Endothelial cell of umbilical vein (primary cell): ENCODE measurements around the gene DNAJC7.

Experiments used
- EZH2 ChIP-seq: IDR thresholded peaks from 2 replicates; pipeline ENCODE4 v1.6.1; 2012; ENCODE audit warnings: borderline replicate concordance, low read depth, mild to moderate bottlenecking, moderate library complexity, low read length, inconsistent platforms; ENCODE audit not compliant: severe bottlenecking
- FOS ChIP-seq: IDR thresholded peaks from 2 replicates; pipeline ENCODE4 v1.6.1; 2011; ENCODE audit warnings: mild to moderate bottlenecking, low read length, moderate library complexity, borderline replicate concordance; ENCODE audit not compliant: insufficient read depth
- JUN ChIP-seq: IDR thresholded peaks from 2 replicates; pipeline ENCODE4 v1.6.1; 2011; ENCODE audit warnings: borderline replicate concordance, low read depth; ENCODE audit not compliant: insufficient read length, insufficient read depth
- MYC ChIP-seq: IDR thresholded peaks from one replicate; pipeline ENCODE4 v1.6.1; 2011; ENCODE audit warnings: mild to moderate bottlenecking, low read depth, low read length
- POLR2A ChIP-seq: IDR thresholded peaks from 2 replicates; pipeline ENCODE4 v1.6.1; 2012; ENCODE audit warnings: low read depth, mild to moderate bottlenecking, control low read depth, low read length
- POLR2AphosphoS5 ChIP-seq: IDR thresholded peaks from 2 replicates; pipeline ENCODE4 v1.6.1; 2012; ENCODE audit warnings: low read depth, mild to moderate bottlenecking, control low read depth, low read length, moderate library complexity; ENCODE audit not compliant: insufficient read depth
- TF ChIP-seq, protein P1 (sequence below), 2 donors: IDR thresholded peaks; 1 replicate in 1 of 2; 2 replicates in 1 of 2; pipeline ENCODE4 v1.5.1; 2011; ENCODE audit warnings: low read length in 2 of 2, mild to moderate bottlenecking in 2 of 2, moderate library complexity in 2 of 2, control low read depth in 1 of 2, inconsistent platforms in 1 of 2, low read depth in 1 of 2; ENCODE audit not compliant: insufficient read depth in 1 of 2; ENCODE audit errors: extremely low read depth in 1 of 2
- TF ChIP-seq, protein P2 (sequence below): IDR thresholded peaks from 2 replicates; pipeline ENCODE4 v1.6.1; 2011; ENCODE audit not compliant: insufficient read depth, insufficient read length

DNA sequence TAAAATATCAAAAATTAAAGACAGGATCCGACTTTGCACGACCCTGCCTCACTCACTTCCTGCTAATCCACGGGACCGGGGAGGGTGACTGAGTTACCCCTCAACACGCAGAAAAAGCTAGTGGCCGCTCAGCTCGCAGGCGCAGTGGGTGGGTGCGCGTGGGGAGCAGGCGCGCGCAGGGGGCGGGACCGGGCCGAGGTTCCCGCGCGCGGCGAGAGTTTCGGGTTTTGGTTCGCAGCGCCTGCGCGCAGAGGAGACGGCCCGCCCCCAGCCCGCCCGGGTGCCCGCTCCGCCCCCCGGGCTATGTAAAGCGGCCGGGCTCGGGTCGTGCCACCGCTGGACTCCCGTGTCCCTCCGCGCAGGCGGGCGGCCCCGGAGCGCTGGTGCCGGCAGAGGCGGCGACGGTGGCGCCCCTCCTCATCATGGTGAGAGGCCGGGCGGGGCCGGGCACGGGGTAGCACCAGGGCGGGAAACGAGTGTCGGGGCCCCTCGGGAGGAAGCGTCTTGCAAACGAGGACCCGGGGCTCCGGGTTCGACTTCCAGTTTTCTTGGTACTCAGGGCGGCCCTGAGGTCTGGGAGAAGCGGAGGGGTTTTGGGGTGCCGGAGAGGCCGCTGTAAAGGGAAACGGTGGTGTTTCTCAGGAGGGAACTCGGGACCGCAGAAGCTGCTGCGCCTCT lies 50.6 kb downstream of the DNAJC7 start, which contains the start of gene CNP:
- TF ChIP-seq, protein P1, sequence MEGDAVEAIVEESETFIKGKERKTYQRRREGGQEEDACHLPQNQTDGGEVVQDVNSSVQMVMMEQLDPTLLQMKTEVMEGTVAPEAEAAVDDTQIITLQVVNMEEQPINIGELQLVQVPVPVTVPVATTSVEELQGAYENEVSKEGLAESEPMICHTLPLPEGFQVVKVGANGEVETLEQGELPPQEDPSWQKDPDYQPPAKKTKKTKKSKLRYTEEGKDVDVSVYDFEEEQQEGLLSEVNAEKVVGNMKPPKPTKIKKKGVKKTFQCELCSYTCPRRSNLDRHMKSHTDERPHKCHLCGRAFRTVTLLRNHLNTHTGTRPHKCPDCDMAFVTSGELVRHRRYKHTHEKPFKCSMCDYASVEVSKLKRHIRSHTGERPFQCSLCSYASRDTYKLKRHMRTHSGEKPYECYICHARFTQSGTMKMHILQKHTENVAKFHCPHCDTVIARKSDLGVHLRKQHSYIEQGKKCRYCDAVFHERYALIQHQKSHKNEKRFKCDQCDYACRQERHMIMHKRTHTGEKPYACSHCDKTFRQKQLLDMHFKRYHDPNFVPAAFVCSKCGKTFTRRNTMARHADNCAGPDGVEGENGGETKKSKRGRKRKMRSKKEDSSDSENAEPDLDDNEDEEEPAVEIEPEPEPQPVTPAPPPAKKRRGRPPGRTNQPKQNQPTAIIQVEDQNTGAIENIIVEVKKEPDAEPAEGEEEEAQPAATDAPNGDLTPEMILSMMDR (IDR thresholded peaks at IDR 0.05; ENCODE audit: extremely low read depth in 1 of 2, insufficient read depth in 1 of 2, low read depth in 1 of 2, low read length in 2 of 2), result no peak
- peak; percentile 96 for TF ChIP-seq POLR2A
- TF ChIP-seq, protein P2, sequence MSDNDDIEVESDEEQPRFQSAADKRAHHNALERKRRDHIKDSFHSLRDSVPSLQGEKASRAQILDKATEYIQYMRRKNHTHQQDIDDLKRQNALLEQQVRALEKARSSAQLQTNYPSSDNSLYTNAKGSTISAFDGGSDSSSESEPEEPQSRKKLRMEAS, result peak; percentile 13
- TF ChIP-seq POLR2AphosphoS5, result peak; percentile 97
- TF ChIP-seq EZH2, result no peak
- TF ChIP-seq JUN, result no peak
- no peak for TF ChIP-seq MYC
- TF ChIP-seq FOS, result no peak
